ENCODE data around the gene TSKU. TPM values are rescaled to one million over a fixed set of nuclear protein-coding genes. Genes with fewer than 3 reads are reported as not detected.
"Not testable (repeated sequence)": the region's sequence is repeated elsewhere in the genome, so short reads cannot be mapped to it uniquely, and the experiment has no call there.

Gene TSKU
- total RNA-seq, 1 donor from 2014 or later = 0.98 TPM

DNA sequence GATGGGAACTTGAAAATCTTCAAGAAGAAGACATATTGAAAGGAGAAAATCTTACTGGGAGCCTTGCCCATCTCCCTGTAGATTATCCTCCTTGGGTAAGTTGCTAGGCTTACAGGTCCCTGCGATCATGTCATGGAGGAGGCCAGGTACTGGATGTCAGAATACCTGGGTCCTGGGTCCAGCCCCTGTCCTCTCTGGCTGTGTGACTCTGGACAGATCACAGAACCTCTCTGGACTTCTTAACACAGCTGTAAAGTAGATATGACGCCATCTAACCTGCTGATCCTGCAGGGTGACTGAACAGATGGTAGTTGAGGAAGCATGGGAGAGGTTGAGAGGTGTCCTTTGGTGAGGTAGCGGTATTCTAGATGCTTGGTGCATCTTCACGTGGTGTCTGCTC is 4.1 kb downstream of the TSKU start:
- intact Hi-C loops (cut with micrococcal nuclease) = no loop called here

GRCh38 chr11:76787911-76788596 is 4.9 kb downstream of the TSKU start:
- intact Hi-C loops (cut with micrococcal nuclease) = no loop called here

- intact Hi-C loops (cut with micrococcal nuclease) = no loop called here
These were observed 5.7 kb downstream of the TSKU start for GRCh38 chr11:76788661-76789442.

DNA sequence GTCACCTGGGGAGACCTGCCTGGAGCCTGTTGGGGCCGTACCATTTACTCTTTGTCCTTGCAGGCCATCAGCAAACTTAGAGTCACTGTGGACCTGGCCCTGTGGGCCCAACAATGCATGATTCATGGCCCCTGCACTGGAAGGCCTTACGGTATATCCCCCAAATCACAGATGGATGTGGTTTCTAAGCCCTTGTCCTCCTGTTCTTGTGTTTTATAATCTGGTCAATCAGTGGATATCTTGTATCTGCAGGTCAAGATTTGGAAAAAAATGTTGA is 6.2 kb downstream of the TSKU start:
- intact Hi-C loops (cut with micrococcal nuclease) = no loop called here

DNA sequence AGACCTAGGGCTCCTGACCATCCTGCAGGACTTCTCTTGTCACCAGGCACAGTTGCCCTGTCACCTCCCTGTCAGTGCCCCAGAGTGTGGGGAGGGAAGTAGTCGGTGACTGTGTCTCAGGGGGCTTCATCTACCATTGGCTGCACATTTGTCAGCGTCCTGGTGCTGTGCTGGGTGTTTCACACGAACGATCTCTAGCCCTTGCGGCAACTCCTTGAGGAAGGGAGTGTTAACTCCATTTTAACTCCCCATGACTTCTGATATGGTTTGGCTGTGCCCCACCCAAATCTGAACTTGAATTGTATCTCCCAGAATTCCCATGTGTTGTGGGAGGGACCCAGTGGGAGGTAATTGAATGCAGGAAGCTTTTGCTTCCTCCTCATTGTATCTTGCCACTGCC is 7.1 kb downstream of the TSKU start:
- intact Hi-C loops (cut with micrococcal nuclease) = no loop called here

DNA sequence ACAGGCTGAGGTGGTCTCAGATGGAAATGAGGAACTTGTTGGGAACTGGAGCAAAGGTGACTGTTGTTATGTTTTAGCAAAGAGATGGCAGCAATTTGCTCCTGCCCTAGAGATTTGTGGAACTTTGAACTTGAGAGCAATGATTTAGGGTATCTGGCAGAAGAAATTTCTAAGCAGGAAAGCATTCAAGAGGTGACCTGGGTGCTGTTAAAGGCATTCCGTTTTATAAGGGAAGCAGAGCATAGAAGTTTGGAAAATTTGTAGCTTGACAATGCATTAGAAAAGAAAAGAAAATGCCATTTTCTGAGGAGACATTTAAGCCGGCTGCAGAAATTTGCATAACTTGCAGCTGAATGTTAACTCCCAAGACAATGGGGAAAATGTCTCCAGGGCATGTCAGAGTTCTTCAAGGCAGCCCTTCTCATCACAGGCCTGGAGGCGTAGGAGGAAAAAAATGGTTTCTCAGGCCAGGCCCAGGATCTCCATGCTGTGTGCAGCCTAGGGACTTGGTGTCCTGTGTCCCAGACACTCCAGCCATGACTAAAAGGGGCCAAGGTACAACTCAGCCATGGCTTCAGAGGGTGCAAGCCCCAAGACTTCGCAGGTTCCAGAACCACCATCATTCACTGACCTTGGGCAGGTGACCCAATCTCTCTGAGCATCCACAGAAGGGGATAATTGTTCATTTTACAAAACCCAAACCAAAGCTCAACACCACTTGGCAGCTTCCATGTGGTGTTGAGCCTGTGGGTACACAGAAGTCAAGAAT is 8.0 kb downstream of the TSKU start:
- intact Hi-C loops (cut with micrococcal nuclease) = not testable (repeated sequence)

DNA sequence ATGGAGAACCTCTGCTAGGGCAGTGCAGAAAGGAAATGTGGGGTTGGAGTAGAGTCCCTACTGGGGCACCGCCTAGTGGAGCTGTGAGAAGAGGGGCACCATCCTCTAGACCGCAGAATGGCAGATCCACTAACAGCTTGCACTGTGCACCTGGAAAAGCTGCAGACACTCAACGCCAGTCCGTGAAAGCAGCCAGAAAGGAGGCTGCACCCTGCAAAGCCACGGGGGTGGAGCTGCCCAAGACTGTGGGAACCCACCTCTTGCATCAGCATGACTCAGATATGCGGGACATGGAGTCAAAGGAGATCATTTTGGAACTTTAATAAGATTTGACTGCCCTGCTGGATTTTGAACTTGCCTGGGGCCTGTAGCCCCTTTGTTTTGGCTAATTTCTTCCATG is 8.7 kb downstream of the TSKU start:
- intact Hi-C loops (cut with micrococcal nuclease) = no loop called here

GRCh38 chr11:76792505-76793264 is 9.5 kb downstream of the TSKU start:
- intact Hi-C loops (cut with micrococcal nuclease) = no loop called here

GRCh38 chr11:76793391-76794291 is 10.5 kb downstream of the TSKU start:
- intact Hi-C loops (cut with micrococcal nuclease) = no loop called here

- intact Hi-C loops (cut with micrococcal nuclease) = no loop called here
These were observed 11.5 kb downstream of the TSKU start for GRCh38 chr11:76794371-76795289.

GRCh38 chr11:76795290-76795935 is 12.3 kb downstream of the TSKU start:
- intact Hi-C loops (cut with micrococcal nuclease) = no loop called here

GRCh38 chr11:76795936-76796441 is 12.8 kb downstream of the TSKU start:
- intact Hi-C loops (cut with micrococcal nuclease) = no loop called here

DNA sequence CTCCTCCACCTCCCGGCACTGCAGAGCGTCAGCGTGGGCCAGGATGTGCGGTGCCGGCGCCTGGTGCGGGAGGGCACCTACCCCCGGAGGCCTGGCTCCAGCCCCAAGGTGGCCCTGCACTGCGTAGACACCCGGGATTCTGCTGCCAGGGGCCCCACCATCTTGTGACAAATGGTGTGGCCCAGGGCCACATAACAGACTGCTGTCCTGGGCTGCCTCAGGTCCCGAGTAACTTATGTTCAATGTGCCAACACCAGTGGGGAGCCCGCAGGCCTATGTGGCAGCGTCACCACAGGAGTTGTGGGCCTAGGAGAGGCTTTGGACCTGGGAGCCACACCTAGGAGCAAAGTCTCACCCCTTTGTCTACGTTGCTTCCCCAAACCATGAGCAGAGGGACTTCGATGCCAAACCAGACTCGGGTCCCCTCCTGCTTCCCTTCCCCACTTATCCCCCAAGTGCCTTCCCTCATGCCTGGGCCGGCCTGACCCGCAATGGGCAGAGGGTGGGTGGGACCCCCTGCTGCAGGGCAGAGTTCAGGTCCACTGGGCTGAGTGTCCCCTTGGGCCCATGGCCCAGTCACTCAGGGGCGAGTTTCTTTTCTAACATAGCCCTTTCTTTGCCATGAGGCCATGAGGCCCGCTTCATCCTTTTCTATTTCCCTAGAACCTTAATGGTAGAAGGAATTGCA is 13.5 kb downstream of the TSKU start:
- intact Hi-C loops (cut with micrococcal nuclease) = no loop called here

GRCh38 chr11:76797341-76798201 is 14.4 kb downstream of the TSKU start:
- intact Hi-C loops (cut with micrococcal nuclease) = no loop called here

DNA sequence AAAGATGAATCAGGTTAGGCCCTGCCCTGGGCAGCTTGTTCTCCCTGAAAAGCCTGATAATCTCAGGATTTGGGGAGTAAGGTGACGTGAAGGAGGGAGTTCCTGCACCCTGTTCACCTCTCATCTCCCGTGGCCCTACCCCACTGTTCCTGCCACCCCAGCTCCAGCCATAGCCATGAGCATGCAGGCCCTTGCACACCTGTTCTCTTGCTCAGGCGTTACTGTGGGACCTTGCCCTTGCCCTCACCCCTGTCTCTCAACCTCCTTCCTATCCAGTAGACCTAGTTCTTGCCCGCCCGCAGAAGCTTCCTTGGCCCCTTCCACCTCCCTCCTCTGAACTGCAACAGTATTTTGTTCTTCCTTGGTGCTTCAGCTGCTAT is 15.0 kb downstream of the TSKU start:
- intact Hi-C loops (cut with micrococcal nuclease) = no loop called here

GRCh38 chr11:76798671-76799065 is 15.5 kb downstream of the TSKU start:
- intact Hi-C loops (cut with micrococcal nuclease) = loop anchor here (1.0 kb wide), 1 partner anchor 64 kb away; no protein-coding TSS in a partner anchor

Measured in T-helper 1 cell treated with Interleukin-12 subunit alpha and Interleukin-12 subunit beta and Interleukin-4 antibody, amounts not matched to agents 30 ng/mL and 1 ng/mL, for 36 hours (primary cell).